IMR-90 (cell line): ENCODE results near the gene KCNAB2. TPM values are rescaled to one million over a fixed set of nuclear protein-coding genes. Genes with fewer than 3 reads are reported as not detected.

ENCODE experiments used
- ATAC-seq: fragments of 200-7000 bp; cut with Tn5 transposase; 2 replicates; pipeline ENCODE4 v1.9.1; 2020; ENCODE audit warnings: low read depth, mild to moderate bottlenecking, moderate library complexity
- BruUV-seq: library from RNA; stranded (reverse); fragments of 400-500 nt; replicated peaks from 2 replicates; lab custom pipeline; 2021; lab: Mats Ljungman, UMichigan
- CTCF ChIA-PET: fragments of 300-600 bp; formaldehyde crosslinking; extraction: SDS; loops from one replicate; lab custom pipeline; 2021; ENCODE audit warnings: antibody characterized with exemption; lab: Yijun Ruan, JAX
- POLR2A ChIA-PET: fragments of 300-600 bp; sonication (Branson Sonifier 250); formaldehyde crosslinking; loops from one replicate; lab custom pipeline; 2022; ENCODE audit warnings: antibody characterized with exemption; ENCODE audit not compliant: unreplicated experiment; lab: Charles Lee
- DNase-seq: peaks from one replicate; pipeline ENCODE4 v3.0.0; 2013
- H2AFZ ChIP-seq: replicated peaks from 2 replicates; pipeline ENCODE3; 2013; ENCODE audit warnings: low read length, mild to moderate bottlenecking; ENCODE audit not compliant: poor library complexity
- H2AK5ac ChIP-seq: 2 replicates; pipeline ENCODE4 v1.6.1; 2013; ENCODE audit warnings: low read depth, low read length, inconsistent platforms
- H2AK9ac ChIP-seq: replicated peaks from 2 replicates; pipeline ENCODE3; 2013; ENCODE audit warnings: mild to moderate bottlenecking, low read depth, low read length, moderate library complexity; ENCODE audit not compliant: poor library complexity
- H2BK120ac ChIP-seq: 2 replicates; pipeline ENCODE4 v1.6.1; 2013; ENCODE audit warnings: low read depth, low read length, inconsistent platforms
- H2BK15ac ChIP-seq: 3 replicates; pipeline ENCODE4 v1.6.1; 2013; ENCODE audit warnings: low read depth, low read length, inconsistent platforms
- H2BK20ac ChIP-seq: 2 replicates; pipeline ENCODE4 v1.6.1; 2013; ENCODE audit warnings: low read depth, mild to moderate bottlenecking, inconsistent platforms, low read length, moderate library complexity
- H2BK5ac ChIP-seq: 2 replicates; pipeline ENCODE4 v1.6.1; 2013; ENCODE audit warnings: mild to moderate bottlenecking, low read depth, low read length, inconsistent platforms; ENCODE audit not compliant: poor library complexity, severe bottlenecking
- H3K14ac ChIP-seq: replicated peaks from 2 replicates; pipeline ENCODE4 v1.6.1; 2013; ENCODE audit warnings: low read depth, low read length, inconsistent platforms
- H3K18ac ChIP-seq: 2 replicates; pipeline ENCODE4 v1.6.1; 2013; ENCODE audit warnings: low read depth, low read length, control low read depth
- H3K23ac ChIP-seq: 2 replicates; pipeline ENCODE4 v1.6.1; 2013; ENCODE audit warnings: low read depth, low read length, inconsistent platforms
- H3K27ac ChIP-seq: 2 replicates; pipeline ENCODE4 v1.5.1; 2013; ENCODE audit warnings: mild to moderate bottlenecking, control low read depth, low read length; ENCODE audit not compliant: insufficient read depth
- H3K27me3 ChIP-seq: 2 replicates; pipeline ENCODE4 v1.6.1; 2013; ENCODE audit warnings: low read length; ENCODE audit not compliant: control insufficient read depth, insufficient read depth
- H3K36me3 ChIP-seq: 2 replicates; pipeline ENCODE4 v1.6.1; 2013; ENCODE audit warnings: low read length, mixed read lengths; ENCODE audit not compliant: control insufficient read depth, insufficient read depth
- H3K4ac ChIP-seq: 2 replicates; pipeline ENCODE4 v1.6.1; 2013; ENCODE audit warnings: low read depth, low read length, inconsistent platforms
- H3K4me1 ChIP-seq: 2 replicates; pipeline ENCODE4 v1.6.1; 2013; ENCODE audit warnings: low read length, mixed read lengths; ENCODE audit not compliant: control insufficient read depth, insufficient read depth
- H3K4me2 ChIP-seq: 2 replicates; pipeline ENCODE4 v1.6.1; 2013; ENCODE audit warnings: low read depth, mild to moderate bottlenecking, control low read depth, low read length, moderate library complexity
- H3K4me3 ChIP-seq: 2 replicates; pipeline ENCODE4 v1.5.1; 2013; ENCODE audit warnings: low read depth, mild to moderate bottlenecking, control low read depth, low read length, moderate library complexity; ENCODE audit not compliant: insufficient read depth
- H3K56ac ChIP-seq: 2 replicates; pipeline ENCODE4 v1.6.1; 2013; ENCODE audit warnings: low read length, inconsistent platforms; ENCODE audit not compliant: insufficient read depth; ENCODE audit errors: extremely low read depth
- H3K79me1 ChIP-seq, 2 experiments: 2 replicates each; pipeline ENCODE4 v1.6.1; 2013; ENCODE audit warnings: low read length in 2 of 2, inconsistent platforms in 1 of 2, low read depth in 1 of 2
- H3K9ac ChIP-seq: 2 replicates; pipeline ENCODE4 v1.6.1; 2013; ENCODE audit warnings: low read depth, low read length, control low read depth
- H3K9me1 ChIP-seq: 2 replicates; pipeline ENCODE4 v1.6.1; 2013; ENCODE audit warnings: low read length, inconsistent platforms; ENCODE audit not compliant: insufficient read depth
- H3K9me3 ChIP-seq: 2 replicates; pipeline ENCODE4 v1.6.1; 2013; ENCODE audit warnings: low read length; ENCODE audit not compliant: control insufficient read depth, insufficient read depth
- H4K20me1 ChIP-seq: 2 replicates; pipeline ENCODE4 v1.6.1; 2013; ENCODE audit warnings: low read length, inconsistent platforms; ENCODE audit not compliant: insufficient read depth
- H4K5ac ChIP-seq: 2 replicates; pipeline ENCODE4 v1.6.1; 2013; ENCODE audit warnings: mild to moderate bottlenecking, low read depth, low read length, control low read depth
- H4K8ac ChIP-seq, 2 experiments: 2 replicates each; pipeline ENCODE4 v1.6.1; 2013; ENCODE audit warnings: low read depth in 2 of 2, low read length in 2 of 2, control low read depth in 1 of 2, inconsistent platforms in 1 of 2
- H4K91ac ChIP-seq: 2 replicates; pipeline ENCODE4 v1.6.1; 2013; ENCODE audit warnings: low read depth, low read length, inconsistent platforms; ENCODE audit not compliant: insufficient read depth
- BHLHE40 ChIP-seq: fragments of 150-350 bp; IDR thresholded peaks from 2 replicates; pipeline ENCODE4 v1.6.1; 2016; ENCODE audit warnings: mild to moderate bottlenecking, low read depth, low read length
- CEBPB ChIP-seq: IDR thresholded peaks from 2 replicates; pipeline ENCODE4 v1.6.1; 2012; ENCODE audit warnings: low read depth, low read length, improper control_type of control experiment
- CHD1 ChIP-seq: IDR thresholded peaks from 2 replicates; pipeline ENCODE4 v1.6.1; 2012; ENCODE audit warnings: low read depth, low read length, improper control_type of control experiment
- FOS ChIP-seq: fragments of 150-350 bp; IDR thresholded peaks from 2 replicates; pipeline ENCODE4 v1.6.1; 2016; ENCODE audit warnings: low read depth, low read length
- MAFK ChIP-seq: IDR thresholded peaks from 2 replicates; pipeline ENCODE4 v1.6.1; 2012; ENCODE audit warnings: low read depth, low read length, improper control_type of control experiment
- MAZ ChIP-seq: IDR thresholded peaks from 2 replicates; pipeline ENCODE4 v1.6.1; 2012; ENCODE audit warnings: low read depth, mild to moderate bottlenecking, low read length, improper control_type of control experiment, moderate library complexity, borderline replicate concordance
- MXI1 ChIP-seq: IDR thresholded peaks from 2 replicates; pipeline ENCODE4 v1.6.1; 2012; ENCODE audit warnings: low read depth, mild to moderate bottlenecking, low read length, moderate library complexity, borderline replicate concordance
- NFE2L2 ChIP-seq: fragments of 150-350 bp; IDR thresholded peaks from 2 replicates; pipeline ENCODE4 v1.6.1; 2016; ENCODE audit warnings: low read depth, mild to moderate bottlenecking, low read length
- POLR2A ChIP-seq: IDR thresholded peaks from 2 replicates; pipeline ENCODE4 v1.6.1; 2012; ENCODE audit warnings: mild to moderate bottlenecking, low read depth, low read length
- RAD21 ChIP-seq: IDR thresholded peaks from 2 replicates; pipeline ENCODE4 v1.6.1; 2012; ENCODE audit warnings: low read length, improper control_type of control experiment
- RCOR1 ChIP-seq: IDR thresholded peaks from 2 replicates; pipeline ENCODE4 v1.6.1; 2012; ENCODE audit warnings: mild to moderate bottlenecking, low read length, improper control_type of control experiment; ENCODE audit not compliant: insufficient replicate concordance
- RFX5 ChIP-seq: IDR thresholded peaks from 2 replicates; pipeline ENCODE4 v1.8.0; 2012; ENCODE audit warnings: low read depth, mild to moderate bottlenecking, low read length, moderate library complexity
- SMC3 ChIP-seq: fragments of 150-350 bp; IDR thresholded peaks from 2 replicates; pipeline ENCODE4 v1.6.1; 2016; ENCODE audit warnings: low read depth, mild to moderate bottlenecking, antibody characterized with exemption, low read length, moderate library complexity
- USF2 ChIP-seq: fragments of 150-350 bp; IDR thresholded peaks from 2 replicates; pipeline ENCODE4 v1.6.1; 2017; ENCODE audit warnings: mild to moderate bottlenecking, antibody characterized with exemption, low read length, low read depth
- WGBS, 2 experiments: methylation state at CpG; one replicate each; pipeline versions ENCODE4 v1.1.5 to v1.1.7; 2013; ENCODE audit warnings: missing lambda C conversion rate in 2 of 2; ENCODE audit not compliant: insufficient read length in 1 of 2; ENCODE audit errors: extremely low coverage in 2 of 2; 5-methylcytosine and 5-hydroxymethylcytosine counted together
- dilution Hi-C: fragments of 300-500 bp; cut with HindIII; formaldehyde crosslinking; loops from one replicate; pipeline ENCODE4 v1.14.3; 2018; ENCODE audit warnings: low sequenced_read_pairs; ENCODE audit not compliant: unreplicated experiment
- in situ Hi-C: fragments of 300-500 bp; cut with MboI; formaldehyde crosslinking; loops from 3 replicates; pipeline ENCODE4 v1.14.3; 2019; ENCODE audit warnings: low sequenced_read_pairs, inconsistent platforms, mixed read lengths
- intact Hi-C: fragments of 100-400 bp; cut with micrococcal nuclease; formaldehyde crosslinking; loops from 2 replicates; pipeline ENCODE4 v1.10.0; 2022
- polyA plus RNA-seq, 3 experiments: library from polyadenylated mRNA; depleted of rRNA; stranded (reverse); fragments of >200 nt; gene quantifications; 2 replicates each; pipeline ENCODE4 v1.2.3, GENCODE V29; 2012; ENCODE audit warnings: low replicate concordance in 1 of 3
- total RNA-seq: library from RNA; depleted of rRNA; stranded (reverse); fragments of >200 nt; gene quantifications from 2 replicates; pipeline ENCODE4 v1.2.3, GENCODE V29; 2012
- TF ChIP-seq, protein P1 (sequence below): fragments of 150-350 bp; IDR thresholded peaks from 2 replicates; pipeline ENCODE4 v1.6.1; 2016; ENCODE audit warnings: low read depth, mild to moderate bottlenecking, low read length, moderate library complexity, borderline replicate concordance
- TF ChIP-seq, protein P2 (sequence below): conservative IDR thresholded peaks from 2 replicates; pipeline ENCODE4 v1.5.1; 2012; ENCODE audit warnings: mild to moderate bottlenecking, low read depth, low read length, improper control_type of control experiment

Gene KCNAB2
- total and polyA plus RNA-seq, 2 of the 4 experiments (the other 2 are of a cell fraction) = 1.3 to 4.2 TPM

DNA sequence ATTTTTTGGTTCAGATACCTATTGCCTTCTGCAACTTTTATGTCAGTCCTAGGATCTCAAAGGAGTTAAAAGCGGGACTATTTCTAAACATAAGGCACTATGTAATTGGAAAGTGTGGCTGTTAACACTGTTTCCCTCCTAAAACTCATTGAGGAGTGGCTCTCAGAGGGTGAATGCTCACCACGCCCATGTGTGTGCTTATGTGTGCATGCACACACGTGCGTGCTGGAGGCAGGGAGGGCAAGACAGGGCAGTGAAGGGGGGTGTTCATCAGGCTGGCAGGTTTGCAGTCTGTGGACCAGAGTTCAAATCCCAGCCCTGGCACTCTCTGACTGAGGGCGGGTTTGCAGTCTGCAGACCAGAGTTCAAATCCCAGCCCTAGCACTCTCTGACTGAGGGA is 22.4 kb downstream of the KCNAB2 start:
- BruUV-seq = no TSS peak
- Histone ChIP-seq H3K4ac (no peak overlapping the region), H3K9me3 (no peaks in the 10 kb centered on the region), H4K91ac (no peak overlapping the region), H3K9ac (no peak overlapping the region), H2BK5ac (no peak overlapping the region), H3K14ac (no peak overlapping the region), H2BK20ac (no peak overlapping the region), H3K4me2 (no peak overlapping the region), H3K18ac (no peak overlapping the region), H3K36me3 (no peaks in the 10 kb centered on the region), H3K4me3 (no peak overlapping the region), H2AFZ (no peak overlapping the region), H3K56ac (no peak overlapping the region), H4K5ac (no peak overlapping the region), H4K20me1 (no peaks in the 10 kb centered on the region), H3K27ac (no peak overlapping the region), H2BK15ac (no peak overlapping the region), H3K4me1 (no peaks in the 10 kb centered on the region), H3K23ac (no peak overlapping the region), H3K9me1 (no peaks in the 10 kb centered on the region), H3K27me3 (peaks cover 10% of the 10 kb centered on the region; the same call in 1 of the 2 replicates), H4K8ac (no peak overlapping the region), H3K79me1 (no peaks in the 10 kb centered on the region), H2AK5ac (no peak overlapping the region), H2BK120ac (no peak overlapping the region), H2AK9ac (no peak overlapping the region)
- no peak for TF ChIP-seq BHLHE40
- no peak for TF ChIP-seq NFE2L2
- no peak for TF ChIP-seq CEBPB
- TF ChIP-seq, protein P1, sequence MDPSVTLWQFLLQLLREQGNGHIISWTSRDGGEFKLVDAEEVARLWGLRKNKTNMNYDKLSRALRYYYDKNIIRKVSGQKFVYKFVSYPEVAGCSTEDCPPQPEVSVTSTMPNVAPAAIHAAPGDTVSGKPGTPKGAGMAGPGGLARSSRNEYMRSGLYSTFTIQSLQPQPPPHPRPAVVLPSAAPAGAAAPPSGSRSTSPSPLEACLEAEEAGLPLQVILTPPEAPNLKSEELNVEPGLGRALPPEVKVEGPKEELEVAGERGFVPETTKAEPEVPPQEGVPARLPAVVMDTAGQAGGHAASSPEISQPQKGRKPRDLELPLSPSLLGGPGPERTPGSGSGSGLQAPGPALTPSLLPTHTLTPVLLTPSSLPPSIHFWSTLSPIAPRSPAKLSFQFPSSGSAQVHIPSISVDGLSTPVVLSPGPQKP = no peak
- no peak for TF ChIP-seq MAFK
- TF ChIP-seq CHD1 = no peak
- no peak for TF ChIP-seq RAD21
- no peak for TF ChIP-seq MAZ
- TF ChIP-seq USF2 = no peak
- TF ChIP-seq SMC3 = no peak
- TF ChIP-seq POLR2A = no peak
- no peak for TF ChIP-seq RCOR1
- TF ChIP-seq RFX5 = no peak
- TF ChIP-seq FOS = no peak
- TF ChIP-seq, protein P2, sequence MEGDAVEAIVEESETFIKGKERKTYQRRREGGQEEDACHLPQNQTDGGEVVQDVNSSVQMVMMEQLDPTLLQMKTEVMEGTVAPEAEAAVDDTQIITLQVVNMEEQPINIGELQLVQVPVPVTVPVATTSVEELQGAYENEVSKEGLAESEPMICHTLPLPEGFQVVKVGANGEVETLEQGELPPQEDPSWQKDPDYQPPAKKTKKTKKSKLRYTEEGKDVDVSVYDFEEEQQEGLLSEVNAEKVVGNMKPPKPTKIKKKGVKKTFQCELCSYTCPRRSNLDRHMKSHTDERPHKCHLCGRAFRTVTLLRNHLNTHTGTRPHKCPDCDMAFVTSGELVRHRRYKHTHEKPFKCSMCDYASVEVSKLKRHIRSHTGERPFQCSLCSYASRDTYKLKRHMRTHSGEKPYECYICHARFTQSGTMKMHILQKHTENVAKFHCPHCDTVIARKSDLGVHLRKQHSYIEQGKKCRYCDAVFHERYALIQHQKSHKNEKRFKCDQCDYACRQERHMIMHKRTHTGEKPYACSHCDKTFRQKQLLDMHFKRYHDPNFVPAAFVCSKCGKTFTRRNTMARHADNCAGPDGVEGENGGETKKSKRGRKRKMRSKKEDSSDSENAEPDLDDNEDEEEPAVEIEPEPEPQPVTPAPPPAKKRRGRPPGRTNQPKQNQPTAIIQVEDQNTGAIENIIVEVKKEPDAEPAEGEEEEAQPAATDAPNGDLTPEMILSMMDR = no peak
- TF ChIP-seq MXI1 = no peak
- POLR2A ChIA-PET = no interaction called here
- WGBS, 2 experiments = 100% methylated on average over 1 of the region's 5 CpGs; no CpG with 5 or more reads in 1 of the 2 experiments
- ATAC-seq (no peak), DNase-seq (no peak)
- CTCF ChIA-PET = no interaction called here
- in situ Hi-C loops (no loop called here), intact Hi-C loops (no loop called here), dilution Hi-C loops (no loop called here)
